GM18870 (cell line): ENCODE results near the gene MMP24.

Experiments used
- ATAC-seq: cut with Tn5 transposase; IDR thresholded peaks from one replicate; pipeline ENCODE4 v1.9.1; 2021; ENCODE audit warnings: moderate library complexity; ENCODE audit not compliant: unreplicated experiment

Gene MMP24

GRCh38 chr20:35291654-35292503 lies 65.4 kb downstream of the MMP24 start, which contains the start of gene FAM83C:
TSS of gene FAM83C (minus strand) at chr20:35292425. CDS start at chr20:35292304, 121 bp downstream.
- ATAC-seq = no peak

DNA sequence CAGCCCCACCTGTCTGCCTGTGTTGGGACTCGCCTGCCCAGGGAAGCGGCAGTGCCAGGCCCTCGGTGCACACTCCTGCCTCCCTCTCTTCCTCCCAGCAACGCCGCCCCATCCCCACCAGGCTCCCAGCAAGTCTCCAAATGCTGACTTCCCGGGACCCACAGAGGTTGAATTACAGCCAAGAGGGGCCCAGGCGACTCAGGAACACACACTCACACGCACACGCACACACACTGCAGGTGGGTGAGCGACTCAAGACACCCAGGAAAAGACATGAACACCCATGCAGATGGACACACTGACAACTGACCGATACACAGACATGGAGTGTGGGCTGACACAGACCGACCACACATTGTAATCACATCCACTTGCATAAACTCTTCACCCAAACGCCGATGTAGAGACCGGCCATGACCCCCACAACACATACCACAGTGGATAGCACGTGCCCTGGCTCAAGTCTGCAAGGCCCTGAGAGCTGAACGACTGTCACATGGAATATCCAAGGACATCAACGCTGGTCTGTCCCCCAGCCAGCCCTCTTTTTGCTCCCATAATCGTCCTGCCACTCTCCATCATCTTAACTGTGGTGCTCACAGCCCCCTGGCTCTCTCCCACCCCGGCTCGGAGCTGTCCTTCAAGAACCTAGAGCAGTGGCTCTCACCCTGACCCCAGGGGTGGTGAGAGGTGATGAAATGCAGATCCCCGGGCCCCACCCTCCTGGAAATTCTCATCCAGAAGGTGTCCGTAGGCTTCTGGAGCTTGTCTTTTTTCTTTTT lies 66.2 kb downstream of the MMP24 start:
- no peak for ATAC-seq

GRCh38 chr20:35293303-35294292 lies 67.1 kb downstream of the MMP24 start:
- no peak for ATAC-seq

DNA sequence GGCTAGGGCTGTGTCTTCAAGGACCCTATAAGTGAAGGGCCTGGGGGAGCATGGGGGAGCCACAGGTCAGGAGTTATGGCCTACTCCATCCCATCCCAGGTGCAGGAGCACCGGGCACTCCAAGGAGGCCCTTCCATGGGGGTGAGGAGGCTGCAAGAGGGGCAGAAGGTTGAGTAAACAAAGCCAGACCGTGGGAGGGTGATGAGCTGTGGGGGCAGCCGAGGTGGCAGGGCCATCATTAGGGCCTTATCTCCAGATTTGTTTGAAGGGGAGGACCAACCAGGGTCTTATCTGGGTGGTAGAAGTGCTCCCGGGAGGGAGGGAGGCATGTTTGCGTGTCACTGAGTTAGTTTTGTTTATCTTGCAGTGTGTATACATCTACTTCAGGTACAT lies 67.8 kb downstream of the MMP24 start:
- no peak for ATAC-seq

- no peak for ATAC-seq
Observed at GRCh38 chr20:35295058-35295457, 68.6 kb downstream of the MMP24 start.

GRCh38 chr20:35295674-35296073 lies 69.2 kb downstream of the MMP24 start:
- no peak for ATAC-seq

GRCh38 chr20:35296101-35296554 lies 69.6 kb downstream of the MMP24 start:
- no peak for ATAC-seq

GRCh38 chr20:35297155-35297554 lies 70.7 kb downstream of the MMP24 start:
- ATAC-seq = no peak

DNA sequence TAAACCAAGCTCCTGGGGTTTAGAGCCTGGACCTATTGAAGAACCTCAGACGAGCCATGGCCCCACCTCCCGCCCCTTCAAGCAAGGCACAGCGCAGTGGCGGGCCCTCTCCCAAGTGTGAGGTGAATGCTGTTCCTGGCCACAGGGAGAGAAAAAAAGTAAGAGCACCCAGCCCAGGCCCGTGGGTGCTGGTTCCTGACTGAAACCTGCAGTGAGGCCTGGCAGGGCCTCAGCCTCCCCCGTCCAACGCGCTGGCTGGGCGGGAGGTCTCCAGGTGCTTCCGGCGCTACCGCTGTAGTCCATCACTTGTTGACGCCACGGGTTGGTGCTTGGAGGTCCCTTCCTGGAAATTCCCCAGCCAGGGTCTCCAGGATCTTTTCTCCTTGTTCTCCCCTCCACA lies 71.2 kb downstream of the MMP24 start:
- no peak for ATAC-seq

- no peak for ATAC-seq
Observed at GRCh38 chr20:35298264-35298663, 71.8 kb downstream of the MMP24 start.

DNA sequence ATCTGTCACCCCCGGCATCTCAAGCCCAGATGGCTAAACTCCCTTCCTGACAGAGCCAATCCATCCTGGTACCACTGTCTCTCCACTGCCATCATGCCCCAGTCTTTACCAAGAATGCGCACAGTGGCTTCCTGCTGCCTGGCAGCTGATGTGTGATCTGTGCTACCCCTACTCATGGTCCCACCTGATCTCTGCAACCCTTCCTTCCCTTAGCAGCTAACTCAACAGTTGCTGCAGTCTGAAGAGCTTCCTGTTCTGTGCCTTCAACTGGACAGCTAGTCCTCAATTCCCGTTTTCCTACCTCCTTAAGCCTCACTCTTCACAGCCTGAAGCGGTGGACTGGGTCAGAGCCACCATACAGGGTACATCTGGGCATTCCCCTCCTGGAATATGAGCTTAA lies 73.3 kb downstream of the MMP24 start:
- no peak for ATAC-seq

GRCh38 chr20:35300469-35301262 lies 74.2 kb downstream of the MMP24 start:
- no peak for ATAC-seq

GRCh38 chr20:35301426-35301825 lies 74.9 kb downstream of the MMP24 start:
- ATAC-seq = no peak

GRCh38 chr20:35302421-35303335 lies 76.2 kb downstream of the MMP24 start:
- ATAC-seq = no peak

DNA sequence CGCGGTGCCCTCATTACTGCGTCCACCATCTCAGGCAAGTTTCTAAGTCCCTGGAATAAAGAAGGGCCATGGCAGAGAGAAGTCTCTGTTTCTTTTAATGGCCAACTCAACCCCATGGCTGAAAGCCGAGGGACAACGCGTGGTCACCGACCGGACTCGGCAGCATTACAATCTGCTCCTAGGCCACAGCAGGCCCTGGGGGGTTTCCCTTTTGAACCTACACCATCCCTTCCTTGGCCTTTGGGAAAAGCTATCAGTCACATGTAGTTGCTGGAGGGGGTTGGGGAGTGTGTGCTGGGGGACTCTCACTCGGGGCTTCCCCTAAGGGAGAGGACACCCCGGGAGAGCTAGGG lies 76.9 kb downstream of the MMP24 start:
- ATAC-seq = no peak

DNA sequence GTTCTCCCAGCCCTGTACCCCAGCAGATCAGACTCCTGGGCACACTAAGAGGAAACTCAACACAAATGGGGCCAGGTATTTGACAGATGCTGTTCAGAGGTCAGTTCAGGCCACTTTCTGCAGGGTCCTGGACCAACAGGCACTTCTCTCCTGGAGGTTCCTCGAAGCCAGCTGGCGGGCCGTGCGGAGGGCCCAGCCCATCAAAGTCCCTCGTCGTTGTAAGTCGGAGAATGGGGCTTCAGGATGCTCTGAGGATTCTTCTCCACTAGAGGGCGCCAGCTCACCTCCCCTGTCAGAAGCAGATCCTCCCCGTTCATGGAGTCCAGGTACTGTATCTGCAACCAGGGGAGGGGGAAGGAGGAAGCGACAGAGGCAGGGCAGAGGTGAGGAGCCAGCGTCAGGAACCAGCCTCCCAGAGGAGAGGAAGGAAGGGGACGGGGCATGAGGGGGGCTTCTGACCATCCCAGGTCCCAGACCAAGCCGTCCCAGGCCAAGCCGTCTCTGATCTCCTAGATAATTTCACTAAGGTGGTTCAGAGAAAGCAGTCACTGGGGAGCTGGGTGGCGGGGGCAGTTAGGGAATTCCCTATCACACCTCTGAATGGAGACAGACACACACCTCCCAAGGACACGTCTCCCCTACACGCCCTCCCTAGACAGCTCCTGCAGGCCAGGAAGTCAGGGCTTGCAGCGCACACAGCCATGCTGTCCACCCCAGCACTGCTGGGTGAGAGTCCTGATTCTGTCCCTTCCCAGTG lies 77.4 kb downstream of the MMP24 start:
- no peak for ATAC-seq

- no peak for ATAC-seq
Observed at GRCh38 chr20:35304956-35305355, 78.5 kb downstream of the MMP24 start.
